PFSK-1 (cell line): ENCODE data around the gene CES2.

Experiments used
- POLR2AphosphoS5 ChIP-seq: IDR thresholded peaks from 2 replicates; pipeline ENCODE4 v1.6.1; 2012; ENCODE audit warnings: low read depth, mild to moderate bottlenecking, control low read depth, low read length, moderate library complexity
- REST ChIP-seq, 2 experiments: IDR thresholded peaks; 2 replicates each; pipeline versions ENCODE4 v1.6.1 to v1.8.0; 2011 to 2012; ENCODE audit warnings: low read depth in 2 of 2, low read length in 2 of 2, control low read depth in 1 of 2, inconsistent platforms in 1 of 2, mild to moderate bottlenecking in 1 of 2, moderate library complexity in 1 of 2; ENCODE audit not compliant: insufficient read depth in 1 of 2
- SIN3A ChIP-seq: IDR thresholded peaks from 2 replicates; pipeline ENCODE4 v1.6.1; 2012; ENCODE audit warnings: mild to moderate bottlenecking, low read length, moderate library complexity, borderline replicate concordance; ENCODE audit not compliant: insufficient read depth
- TAF1 ChIP-seq: IDR thresholded peaks from 2 replicates; pipeline ENCODE4 v1.6.1; 2012; ENCODE audit warnings: low read length, control low read depth, borderline replicate concordance; ENCODE audit not compliant: insufficient read depth

- no peak for TF ChIP-seq REST (IDR thresholded peaks at IDR 0.05; ENCODE audit: insufficient read depth in 1 of 2, low read depth in 2 of 2, low read length in 2 of 2)
- TF ChIP-seq POLR2AphosphoS5, result no peak
- no peak for TF ChIP-seq TAF1
- no peak for TF ChIP-seq SIN3A
These were observed 11.4 kb upstream of the CES2 start for GRCh38 chr16:66923866-66924265.
